Gastroesophageal sphincter (tissue), 4 donors: Measurements from ENCODE around the gene RAB7B. TPM values are rescaled to one million over a fixed set of nuclear protein-coding genes. Genes with fewer than 3 reads are reported as not detected.
A peak's percentile ranks its signal among the peaks of the same experiment; 100 is the strongest.

ENCODE experiments used
- ATAC-seq: fragments of 150-250 bp; one replicate; pipeline ENCODE4 v1.9.1; 2016; ENCODE audit warnings: mild to moderate bottlenecking, moderate library complexity
- H3K27ac ChIP-seq, 4 donors: fragments of 200-600 bp; sonication (generic) in 3 of 4; 1 replicate in 3 of 4; 2 replicates in 1 of 4; pipeline ENCODE4 v1.5.1; 2016 to 2019
- H3K27me3 ChIP-seq: fragments of 200-600 bp; sonication (generic); one replicate; pipeline ENCODE4 v1.5.1; 2019
- H3K36me3 ChIP-seq, 2 donors: fragments of 200-600 bp; sonication (generic); one replicate each; pipeline ENCODE4 v1.5.1; 2019; ENCODE audit warnings: control low read depth in 1 of 2
- H3K4me1 ChIP-seq, 3 donors: fragments of 200-600 bp; sonication (generic); 1 replicate in 2 of 3; 2 replicates in 1 of 3; pipeline ENCODE4 v1.5.1; 2016 to 2019; ENCODE audit warnings: control low read depth in 2 of 3
- H3K4me3 ChIP-seq, 2 donors: fragments of 200-600 bp; sonication (generic); one replicate each; pipeline ENCODE4 v1.5.1; 2019; ENCODE audit warnings: mild to moderate bottlenecking in 1 of 2, moderate library complexity in 1 of 2
- H3K9me3 ChIP-seq, 3 donors: fragments of 200-600 bp; sonication (generic); one replicate each; pipeline ENCODE4 v1.5.1; 2017 to 2019; ENCODE audit warnings: control low read depth in 2 of 3
- EP300 ChIP-seq: sonication (generic); formaldehyde crosslinking; IDR thresholded peaks from one replicate; pipeline ENCODE4 v1.6.1; 2017; ENCODE audit warnings: antibody characterized with exemption, mild to moderate bottlenecking
- POLR2A ChIP-seq, 2 donors: fragments of 450-650 bp; IDR thresholded peaks; one replicate each; pipeline ENCODE4 v1.6.1; 2017; ENCODE audit warnings: antibody characterized with exemption in 2 of 2, mild to moderate bottlenecking in 2 of 2, moderate library complexity in 1 of 2
- POLR2AphosphoS5 ChIP-seq: sonication (generic); formaldehyde crosslinking; IDR thresholded peaks from one replicate; pipeline ENCODE4 v1.6.1; 2017; ENCODE audit warnings: antibody characterized with exemption
- WGBS, 2 donors: methylation state at CpG; one replicate each; pipeline ENCODE4 v1.1.5; 2018; ENCODE audit warnings: low coverage in 1 of 2; 5-methylcytosine and 5-hydroxymethylcytosine counted together
- total RNA-seq, 4 donors: library from RNA; depleted of rRNA; stranded (reverse); fragments of >200 nt; gene quantifications; one replicate each; pipeline ENCODE4 v1.1.0, GENCODE V29; 2016
- TF ChIP-seq, protein P1 (sequence below), 4 experiments: fragments of 200-600 bp in 2 of 4; fragments of 450-650 bp in 2 of 4; sonication (generic) in 1 of 4; IDR thresholded peaks; one replicate each; pipeline ENCODE4 v1.5.1; 2017 to 2019; ENCODE audit warnings: antibody characterized with exemption in 4 of 4, mild to moderate bottlenecking in 2 of 4, moderate library complexity in 2 of 4

RAB7B gene
- total RNA-seq, 4 donors from 2014 or later: 0.78 to 2.4 (median 2.0) TPM

DNA sequence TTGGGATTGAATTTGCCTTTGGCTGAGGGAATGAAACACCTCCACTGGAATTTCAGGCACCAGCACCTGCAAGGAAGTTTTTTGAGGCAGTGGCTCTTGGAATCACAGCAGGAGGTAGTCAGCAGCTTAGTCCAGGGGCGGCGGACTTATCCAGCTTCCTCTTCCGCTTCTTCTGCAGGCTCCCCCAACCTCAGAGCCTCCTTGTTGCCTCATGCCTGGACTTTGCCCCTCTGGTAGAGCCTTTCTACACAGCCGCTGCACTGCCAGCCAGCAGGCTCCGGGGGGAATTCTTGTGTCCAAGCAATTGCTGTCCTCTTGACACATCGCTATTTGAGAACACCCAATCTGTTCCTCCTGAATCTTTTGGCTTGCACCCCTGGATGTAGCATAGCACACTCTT lies 45.4 kb upstream of the RAB7B start:
- Histone ChIP-seq H3K27me3 (peaks cover under 1% of the 10 kb centered on the region), H3K4me1 (no peaks in the 10 kb centered on the region), H3K9me3 (no peaks in the 10 kb centered on the region), H3K36me3 (no peaks in the 10 kb centered on the region), H3K4me3 (no peak overlapping the region), H3K27ac (no peak overlapping the region)
- no peak for TF ChIP-seq POLR2AphosphoS5
- TF ChIP-seq POLR2A (IDR thresholded peaks at IDR 0.05): no peak
- no peak for TF ChIP-seq EP300
- TF ChIP-seq, protein P1, sequence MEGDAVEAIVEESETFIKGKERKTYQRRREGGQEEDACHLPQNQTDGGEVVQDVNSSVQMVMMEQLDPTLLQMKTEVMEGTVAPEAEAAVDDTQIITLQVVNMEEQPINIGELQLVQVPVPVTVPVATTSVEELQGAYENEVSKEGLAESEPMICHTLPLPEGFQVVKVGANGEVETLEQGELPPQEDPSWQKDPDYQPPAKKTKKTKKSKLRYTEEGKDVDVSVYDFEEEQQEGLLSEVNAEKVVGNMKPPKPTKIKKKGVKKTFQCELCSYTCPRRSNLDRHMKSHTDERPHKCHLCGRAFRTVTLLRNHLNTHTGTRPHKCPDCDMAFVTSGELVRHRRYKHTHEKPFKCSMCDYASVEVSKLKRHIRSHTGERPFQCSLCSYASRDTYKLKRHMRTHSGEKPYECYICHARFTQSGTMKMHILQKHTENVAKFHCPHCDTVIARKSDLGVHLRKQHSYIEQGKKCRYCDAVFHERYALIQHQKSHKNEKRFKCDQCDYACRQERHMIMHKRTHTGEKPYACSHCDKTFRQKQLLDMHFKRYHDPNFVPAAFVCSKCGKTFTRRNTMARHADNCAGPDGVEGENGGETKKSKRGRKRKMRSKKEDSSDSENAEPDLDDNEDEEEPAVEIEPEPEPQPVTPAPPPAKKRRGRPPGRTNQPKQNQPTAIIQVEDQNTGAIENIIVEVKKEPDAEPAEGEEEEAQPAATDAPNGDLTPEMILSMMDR (IDR thresholded peaks at IDR 0.05): no peak
- ATAC-seq: peak; percentile 28
- WGBS, 2 donors: 76% methylated on average over 6 of the region's 6 CpGs; no CpG with 5 or more reads in 1 of the 2 donors

DNA sequence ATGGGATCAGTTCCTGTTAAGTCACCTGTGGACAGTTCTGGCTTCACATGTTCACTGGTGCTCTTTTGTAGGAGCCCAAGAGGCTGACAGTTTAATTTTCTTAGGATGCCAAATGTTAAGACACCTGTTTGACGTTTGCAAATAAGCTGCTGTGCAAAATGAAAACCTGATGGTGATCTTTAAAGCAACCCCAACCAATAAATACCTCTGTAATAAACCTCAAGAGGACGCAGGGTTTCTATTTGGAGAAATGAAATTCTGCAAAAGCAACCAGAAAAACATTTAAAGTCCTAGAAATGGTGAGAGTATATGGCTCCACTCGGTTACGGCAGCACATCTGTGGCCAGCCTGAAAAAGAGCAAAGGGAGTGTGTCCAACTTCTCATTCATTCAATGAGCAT lies 44.1 kb upstream of the RAB7B start:
- Histone ChIP-seq H3K4me1 (no peaks in the 10 kb centered on the region), H3K9me3 (no peaks in the 10 kb centered on the region)
- ATAC-seq: no peak

DNA sequence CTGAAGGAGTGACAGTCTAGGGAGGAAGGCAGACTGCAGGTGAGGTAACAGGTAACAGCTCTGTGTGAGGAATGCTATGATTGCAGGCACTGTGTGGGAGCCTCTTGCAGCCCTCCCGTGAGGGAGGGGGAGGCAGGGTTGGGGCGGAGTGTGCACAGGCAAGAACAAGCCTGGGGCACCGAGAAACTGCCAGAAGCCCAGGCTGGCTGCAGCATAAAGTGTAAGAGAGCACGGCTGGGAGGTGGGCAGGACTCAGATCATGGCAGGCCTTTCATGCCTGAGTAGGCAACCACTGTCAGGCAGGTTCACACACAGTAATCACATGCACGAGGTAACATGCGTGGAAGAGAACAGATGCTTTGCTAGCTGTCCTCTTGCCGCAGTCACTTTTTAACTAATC lies 38.4 kb upstream of the RAB7B start:
- Histone ChIP-seq H3K36me3 (no peaks in the 10 kb centered on the region), H3K27ac (no peak overlapping the region), H3K9me3 (no peaks in the 10 kb centered on the region), H3K27me3 (peaks cover 37% of the 10 kb centered on the region), H3K4me3 (no peak overlapping the region), H3K4me1 (no peaks in the 10 kb centered on the region)
- no peak for ATAC-seq
- WGBS, 2 donors: 46 to 51% methylated on average over 4 to 5 of the region's 7 CpGs
- TF ChIP-seq, protein P1 (IDR thresholded peaks at IDR 0.05): no peak
- TF ChIP-seq EP300 (no peak), POLR2AphosphoS5 (no peak), POLR2A (IDR thresholded peaks at IDR 0.05) (no peak)

More for the DNA sequence above, 44.1 kb upstream of the RAB7B start:
- Histone ChIP-seq H3K27me3 (peaks cover 11% of the 10 kb centered on the region), H3K4me3 (no peak overlapping the region), H3K36me3 (no peaks in the 10 kb centered on the region), H3K27ac (no peak overlapping the region)
- TF ChIP-seq EP300: no peak
- TF ChIP-seq, protein P1 (IDR thresholded peaks at IDR 0.05): no peak
- TF ChIP-seq POLR2A (IDR thresholded peaks at IDR 0.05): no peak
- no peak for TF ChIP-seq POLR2AphosphoS5
- WGBS, 2 donors: 71 to 75% methylated on average over 4 of the region's 4 CpGs

DNA sequence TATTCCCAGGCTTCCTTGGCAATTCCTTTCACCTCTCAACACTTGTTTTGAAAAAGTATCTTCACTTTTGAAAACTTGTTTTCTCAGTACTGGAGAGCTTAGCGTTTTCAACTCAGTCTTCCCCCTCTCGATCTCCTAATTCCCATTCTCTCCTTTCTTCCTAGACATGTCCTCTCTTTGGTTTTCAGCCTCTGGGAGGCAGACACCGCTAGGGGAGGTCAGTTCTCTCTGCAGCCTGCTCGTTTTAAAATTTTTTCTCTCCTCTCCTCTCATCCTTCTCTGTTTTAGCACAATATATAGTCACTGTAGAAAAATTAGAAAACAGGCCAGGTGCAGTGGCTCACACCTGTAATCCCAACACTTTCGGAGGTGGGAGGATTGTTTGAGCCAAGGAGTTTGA lies 37.1 kb upstream of the RAB7B start:
- Histone ChIP-seq H3K27ac (no peak overlapping the region), H3K27me3 (peaks cover 39% of the 10 kb centered on the region), H3K4me1 (no peaks in the 10 kb centered on the region), H3K36me3 (no peaks in the 10 kb centered on the region), H3K4me3 (no peak overlapping the region), H3K9me3 (no peaks in the 10 kb centered on the region)
- 43 to 59% methylated on average over 5 of the region's 5 CpGs for WGBS, 2 donors
- ATAC-seq: no peak
- TF ChIP-seq, protein P1 (IDR thresholded peaks at IDR 0.05): no peak
- TF ChIP-seq EP300: no peak
- no peak for TF ChIP-seq POLR2AphosphoS5
- no peak for TF ChIP-seq POLR2A (IDR thresholded peaks at IDR 0.05)

DNA sequence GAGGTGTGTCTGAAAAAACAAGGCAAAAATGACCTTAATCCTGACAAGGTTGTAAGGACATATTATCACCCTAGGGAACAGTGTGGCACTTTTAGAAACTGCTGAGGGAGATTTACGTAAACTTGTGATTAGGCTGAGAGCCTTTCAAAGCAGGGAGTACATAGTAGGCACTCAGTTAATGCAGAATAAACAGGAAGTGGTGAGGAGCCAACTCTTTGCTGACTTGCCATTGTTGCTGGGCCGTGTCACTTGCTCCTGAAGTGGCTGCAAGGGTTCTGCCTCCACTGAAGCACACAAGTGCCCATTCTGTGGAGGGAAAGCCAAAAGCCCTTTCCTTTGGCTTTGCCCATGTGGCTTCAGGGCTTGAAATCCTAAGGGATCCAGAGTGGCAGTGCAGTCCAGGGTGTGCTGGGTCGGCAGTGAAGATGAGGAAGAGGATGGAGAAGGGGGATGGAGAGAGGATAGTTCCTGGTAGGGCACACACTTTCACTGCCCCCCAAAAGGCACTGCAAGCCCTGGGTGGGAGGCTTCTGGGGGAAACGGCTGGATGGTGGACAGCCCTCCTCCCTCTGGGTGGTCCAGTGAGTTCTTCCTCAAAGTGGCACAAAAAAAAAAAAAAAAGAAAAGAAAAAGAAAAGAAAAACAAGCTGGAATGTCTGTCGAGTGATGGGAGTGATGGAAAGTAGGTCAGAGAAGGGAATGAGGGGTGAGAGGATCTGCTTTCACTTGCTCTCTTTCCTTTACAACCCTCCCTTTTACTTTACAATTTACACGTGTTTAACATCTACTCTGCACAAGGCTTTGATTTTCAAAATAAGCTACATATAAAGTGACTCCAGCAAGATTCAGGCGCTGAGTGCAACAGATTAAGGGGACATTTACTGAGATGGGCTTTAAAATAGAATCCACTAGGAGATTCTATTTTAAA lies 36.1 kb upstream of the RAB7B start:
- 40 to 50% methylated on average over 4 to 6 of the region's 7 CpGs for WGBS, 2 donors
- Histone ChIP-seq H3K4me1 (no peaks in the 10 kb centered on the region), H3K9me3 (no peaks in the 10 kb centered on the region), H3K27me3 (peaks cover 46% of the 10 kb centered on the region), H3K4me3 (no peak overlapping the region), H3K36me3 (no peaks in the 10 kb centered on the region), H3K27ac (no peak overlapping the region)
- no peak for ATAC-seq
- TF ChIP-seq POLR2AphosphoS5 (no peak), POLR2A (IDR thresholded peaks at IDR 0.05) (no peak), EP300 (no peak)
- TF ChIP-seq, protein P1 (IDR thresholded peaks at IDR 0.05): no peak
